Muscle of leg (tissue), 11 donors: ENCODE data around the gene MAF. TPM values are rescaled to one million over a fixed set of nuclear protein-coding genes. Genes with fewer than 3 reads are reported as not detected.

ENCODE experiments used
- DNase-seq: peaks from one replicate; pipeline ENCODE4 v3.0.0; 2013
- H3K27ac ChIP-seq: one replicate; pipeline ENCODE4 v1.5.1; 2013; ENCODE audit warnings: mild to moderate bottlenecking, low read length, control low read depth
- H3K27me3 ChIP-seq: one replicate; pipeline ENCODE4 v1.6.1; 2013; ENCODE audit warnings: low read length; ENCODE audit not compliant: control insufficient read depth, insufficient read depth
- H3K36me3 ChIP-seq: one replicate; pipeline ENCODE4 v1.6.1; 2013; ENCODE audit warnings: low read length; ENCODE audit not compliant: control insufficient read depth, insufficient read depth
- H3K4me1 ChIP-seq: one replicate; pipeline ENCODE4 v1.6.1; 2013; ENCODE audit warnings: low read length; ENCODE audit not compliant: control insufficient read depth, insufficient read depth
- H3K4me3 ChIP-seq: one replicate; pipeline ENCODE4 v1.5.1; 2013; ENCODE audit warnings: low read length, control low read depth
- H3K9me3 ChIP-seq: replicated peaks from 2 replicates; pipeline ENCODE4 v1.6.1; 2013; ENCODE audit warnings: low read depth, low read length; ENCODE audit not compliant: control insufficient read depth
- WGBS: methylation state at CpG from one replicate; pipeline ENCODE4 v1.1.5; 2013; ENCODE audit warnings: missing lambda C conversion rate; ENCODE audit not compliant: insufficient coverage; 5-methylcytosine and 5-hydroxymethylcytosine counted together
- polyA plus RNA-seq, 8 donors: library from polyadenylated mRNA; unstranded; fragments of 120-200 nt; gene quantifications; one replicate each; pipeline versions ENCODE4 v1.2.1 to v1.2.3, GENCODE V29; 2013; ENCODE audit warnings: inconsistent platforms in 1 of 8, low replicate concordance in 1 of 8; ENCODE audit not compliant: insufficient read length in 8 of 8, insufficient read depth in 1 of 8
- total RNA-seq: library from RNA; stranded (reverse); fragments of 120-200 nt; gene quantifications from one replicate; pipeline ENCODE4 v1.2.4, GENCODE V29; 2013

The MAF gene
- total and polyA plus RNA-seq, 9 donors, result 25.3 to 45.1 (median 31.3) TPM

DNA sequence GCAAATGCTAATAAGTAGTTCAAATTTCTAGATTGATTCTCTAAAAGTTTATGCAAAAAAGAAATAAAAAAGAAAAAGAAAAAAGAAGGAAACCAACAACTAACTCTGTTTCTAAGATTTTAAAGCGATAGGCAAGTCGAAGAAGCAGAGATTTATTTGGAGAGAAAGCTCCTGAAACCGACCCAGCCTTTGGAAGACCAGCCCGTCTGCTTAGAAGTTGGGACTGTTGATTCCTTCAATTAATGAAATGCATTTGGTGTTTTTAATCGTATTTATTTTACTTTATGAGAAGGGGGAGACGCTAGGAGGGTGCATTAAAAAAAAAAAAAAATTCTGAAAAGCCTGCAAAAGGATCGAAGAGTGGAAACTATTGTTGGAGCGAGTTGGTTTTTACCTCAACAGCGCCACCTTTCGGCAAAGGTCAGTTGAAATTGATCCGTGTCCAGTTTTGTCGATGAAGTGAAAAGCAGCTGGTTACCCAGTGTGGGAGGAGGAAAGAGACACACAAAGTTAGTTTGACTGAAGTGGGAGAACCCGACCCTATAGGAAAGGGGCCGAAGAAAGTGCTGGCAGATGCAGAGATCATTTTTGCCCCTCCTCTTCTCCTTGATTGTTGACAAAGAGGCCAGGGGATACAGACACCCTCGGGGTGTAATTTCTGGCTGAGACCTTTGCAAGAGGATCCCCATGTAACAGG, 1.5 kb upstream of the MAF start:
- Histone ChIP-seq H3K4me3 (peak overlapping the region; percentile 73), H3K27me3 (no peaks in the 10 kb centered on the region), H3K9me3 (no peaks in the 10 kb centered on the region), H3K36me3 (no peaks in the 10 kb centered on the region), H3K4me1 (peaks cover 6% of the 10 kb centered on the region), H3K27ac (peak overlapping the region; percentile 97)
- DNase-seq, result peak; percentile 97
- WGBS, result under 1% methylated on average over 10 of the region's 15 CpGs

DNA sequence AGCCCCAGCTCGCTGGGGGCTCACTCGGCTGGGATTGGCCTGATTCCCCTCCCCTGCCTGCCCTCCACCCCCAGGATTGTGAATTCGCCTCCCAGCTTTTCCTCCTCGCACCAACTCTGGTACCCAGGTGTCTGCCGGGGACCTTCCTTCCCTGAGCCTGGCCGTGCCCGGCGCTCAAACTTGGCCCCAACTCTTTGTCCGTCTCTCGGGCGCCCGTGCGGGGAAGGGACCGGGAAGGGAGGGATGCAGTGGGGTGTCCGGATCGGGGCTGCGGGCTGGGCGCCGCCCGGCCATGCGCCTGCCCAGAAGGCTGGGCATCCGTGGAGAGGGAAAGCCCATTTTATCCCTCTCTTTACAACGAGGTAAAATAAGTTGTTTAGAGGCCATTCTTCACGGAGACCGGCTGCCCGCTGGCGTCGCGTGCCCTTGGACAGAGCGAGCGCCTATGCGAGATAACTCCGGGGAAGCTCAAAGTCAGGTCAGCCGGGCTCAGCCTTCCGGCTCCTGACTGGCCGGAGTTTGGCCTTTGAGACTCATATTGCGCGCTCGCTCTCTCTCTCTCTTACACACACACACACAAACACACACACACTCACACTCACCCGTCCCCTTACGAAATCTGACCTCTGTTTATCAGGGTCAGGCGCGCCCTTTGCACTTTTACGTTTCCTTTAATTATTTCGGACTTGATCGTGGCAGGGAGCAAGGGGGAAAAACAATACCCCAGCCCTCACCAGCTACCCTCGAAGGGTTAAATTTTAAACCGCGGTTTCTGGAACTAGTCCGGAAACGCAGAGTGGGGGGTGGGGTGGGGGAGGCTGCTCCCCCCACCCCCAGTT, 774 bp upstream of the MAF start:
- 0% methylated on average over 23 of the region's 51 CpGs for WGBS
- Histone ChIP-seq H3K4me1 (peaks cover 6% of the 10 kb centered on the region), H3K9me3 (no peaks in the 10 kb centered on the region), H3K27me3 (no peaks in the 10 kb centered on the region), H3K27ac (peak overlapping the region; percentile 97), H3K36me3 (no peaks in the 10 kb centered on the region), H3K4me3 (peak overlapping the region; percentile 73)
- DNase-seq, result peak; percentile 80

- Histone ChIP-seq H3K9me3 (no peaks in the 10 kb centered on the region), H3K4me3 (peak overlapping the region; percentile 82), H3K36me3 (no peaks in the 10 kb centered on the region), H3K4me1 (peaks cover 8% of the 10 kb centered on the region), H3K27me3 (no peaks in the 10 kb centered on the region), H3K27ac (peak overlapping the region; percentile 97)
- DNase-seq, result peak; percentile 89
- under 1% methylated on average over 61 of the region's 84 CpGs for WGBS
Observed at GRCh38 chr16:79599837-79600637, 500 bp downstream of the MAF start.

GRCh38 chr16:79599256-79599836, 1.2 kb downstream of the MAF start:
- no peak for DNase-seq
- Histone ChIP-seq H3K27ac (peak overlapping the region; percentile 96), H3K4me3 (peak overlapping the region; percentile 82), H3K27me3 (no peaks in the 10 kb centered on the region), H3K4me1 (peaks cover 8% of the 10 kb centered on the region), H3K9me3 (no peaks in the 10 kb centered on the region), H3K36me3 (no peaks in the 10 kb centered on the region)
- WGBS, result under 1% methylated on average over 75 of the region's 79 CpGs

- peak overlapping the region; percentile 92 for H3K27ac ChIP-seq
- H3K9me3 ChIP-seq, result no peaks in the 10 kb centered on the region
- peaks cover 8% of the 10 kb centered on the region for H3K4me1 ChIP-seq
- peak; percentile 88 for DNase-seq
- no peaks in the 10 kb centered on the region for H3K36me3 ChIP-seq
- under 1% methylated on average over 44 of the region's 51 CpGs for WGBS
- peak overlapping the region; percentile 82 for H3K4me3 ChIP-seq
- no peaks in the 10 kb centered on the region for H3K27me3 ChIP-seq
Observed at GRCh38 chr16:79598348-79599181, 2.0 kb downstream of the MAF start.

DNA sequence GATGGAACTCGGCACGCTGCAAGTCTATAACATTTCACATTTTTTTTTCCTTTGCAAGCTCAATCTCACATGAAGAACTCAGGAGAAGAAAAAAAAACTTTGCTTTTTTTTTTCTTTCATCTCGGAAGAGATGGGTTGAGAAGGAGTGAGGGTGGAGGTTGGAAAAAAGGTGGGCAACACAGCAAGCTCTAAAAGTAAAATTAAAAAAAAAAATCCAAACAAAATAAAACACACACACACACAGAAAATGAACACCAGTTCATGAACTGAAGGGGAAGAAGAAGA, 2.5 kb downstream of the MAF start:
- peak overlapping the region; percentile 92 for H3K27ac ChIP-seq
- H3K27me3 ChIP-seq, result no peaks in the 10 kb centered on the region
- no CpG with 5 or more reads among the region's 3 CpGs for WGBS
- DNase-seq, result no peak
- H3K4me3 ChIP-seq, result peak overlapping the region; percentile 82
- no peaks in the 10 kb centered on the region for H3K9me3 ChIP-seq
- peaks cover 10% of the 10 kb centered on the region for H3K4me1 ChIP-seq
- H3K36me3 ChIP-seq, result peaks cover 4% of the 10 kb centered on the region

- Histone ChIP-seq H3K27ac (peak overlapping the region; percentile 92), H3K36me3 (peaks cover 4% of the 10 kb centered on the region), H3K9me3 (no peaks in the 10 kb centered on the region), H3K4me1 (peaks cover 10% of the 10 kb centered on the region), H3K4me3 (peak overlapping the region; percentile 82), H3K27me3 (no peaks in the 10 kb centered on the region)
- DNase-seq, result peak; percentile 76
- WGBS, result no CpG with 5 or more reads among the region's 5 CpGs
Observed at GRCh38 chr16:79597277-79598062, 3.1 kb downstream of the MAF start.

DNA sequence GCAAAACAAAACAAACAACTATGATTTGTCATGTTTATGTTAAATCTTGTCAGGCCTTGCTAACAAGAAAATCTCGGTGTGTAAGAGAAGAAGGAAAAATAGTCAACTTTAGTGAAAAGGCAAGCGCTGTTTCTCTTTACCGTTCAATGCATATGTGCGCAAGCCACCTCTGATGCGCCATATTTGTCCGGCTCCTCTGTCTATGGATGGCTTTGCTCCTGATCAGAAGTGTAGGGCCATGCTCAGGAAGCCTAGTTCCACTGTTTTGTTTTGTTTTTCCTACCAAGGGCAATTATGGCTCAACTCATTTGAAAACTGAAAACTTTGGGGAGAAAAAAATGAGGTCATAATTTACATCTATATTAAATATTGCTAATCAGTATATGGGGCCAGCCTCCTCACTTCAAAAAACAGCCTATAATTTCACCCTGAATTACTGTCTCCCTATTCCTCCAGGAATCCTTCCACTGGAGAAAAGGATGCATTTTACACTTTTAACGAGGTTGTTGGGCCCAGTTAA, 4.5 kb downstream of the MAF start:
- 67% methylated on average over 4 of the region's 7 CpGs for WGBS
- H3K36me3 ChIP-seq, result peaks cover 4% of the 10 kb centered on the region
- H3K4me3 ChIP-seq, result peak overlapping the region; percentile 82
- no peak for DNase-seq
- H3K9me3 ChIP-seq, result no peaks in the 10 kb centered on the region
- no peaks in the 10 kb centered on the region for H3K27me3 ChIP-seq
- peak overlapping the region; percentile 67 for H3K27ac ChIP-seq
- peaks cover 9% of the 10 kb centered on the region for H3K4me1 ChIP-seq
